Measurements from ENCODE around the gene MT1F. TPM values are rescaled to one million over a fixed set of nuclear protein-coding genes. Genes with fewer than 3 reads are reported as not detected.

Gene MT1F
- total and polyA plus RNA-seq, 2 donors (not counting 1 experiment from before 2014, with no cell fraction given): 4.3 to 5.3 TPM

DNA sequence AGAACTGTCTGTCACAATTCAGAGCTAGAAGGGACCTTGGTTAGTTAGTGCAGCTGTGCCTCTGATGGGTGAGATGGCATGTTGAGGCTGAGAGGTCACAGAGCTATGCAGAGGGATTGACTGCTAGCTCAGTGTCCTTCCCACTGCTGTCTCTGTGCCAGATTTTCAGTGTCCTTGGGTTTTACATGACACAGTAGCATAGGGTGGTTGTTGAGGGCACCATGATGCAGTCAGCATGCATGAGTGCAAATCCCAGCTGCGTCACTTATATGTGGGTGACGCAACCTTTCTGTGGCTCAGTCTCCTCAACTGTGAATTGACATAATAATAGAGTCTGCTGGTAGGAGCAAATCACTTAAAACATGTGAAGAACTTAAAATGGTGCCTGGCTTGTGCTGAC lies 16.6 kb upstream of the MT1F start:
- Histone ChIP-seq H3K27me3 (replicated peaks in 1 of 4; ENCODE audit: control extremely low read depth in 1 of 4, control insufficient read depth in 3 of 4, insufficient read depth in 4 of 4, low read length in 3 of 4) (peaks cover 0 to 70% (median 25%) of the 10 kb centered on the region in 4 experiments), H3K79me2 (ENCODE audit: control insufficient read depth, insufficient read depth, low read length) (no peaks in the 10 kb centered on the region), H3K4me2 (replicated peaks; ENCODE audit: low read depth, low read length, poor library complexity, severe bottlenecking) (no peak overlapping the region), H3K36me3 (replicated peaks in 1 of 2; ENCODE audit: control extremely low read depth in 1 of 2, control insufficient read depth in 1 of 2, extremely low read depth in 1 of 2, insufficient read depth in 2 of 2, low read length in 1 of 2) (no peaks in the 10 kb centered on the region), H3K9me3 (ENCODE audit: control extremely low read depth in 1 of 3, control insufficient read depth in 2 of 3, insufficient read depth in 1 of 3, low read length in 2 of 3) (peaks cover 0 to 4% (median 0%) of the 10 kb centered on the region in 3 donors), H3K27ac (ENCODE audit: low read length in 2 of 2) (no peak overlapping the region), H3K4me3 (ENCODE audit: control extremely low read depth in 1 of 5, extremely low read depth in 1 of 5, insufficient read depth in 1 of 5, low read depth in 2 of 5, low read length in 4 of 5) (no peak overlapping the region), H4K20me1 (ENCODE audit: control insufficient read depth, insufficient read depth, low read length, poor library complexity, severe bottlenecking) (no peaks in the 10 kb centered on the region), H3K9ac (ENCODE audit: low read length) (no peak overlapping the region), H2AFZ (ENCODE audit: insufficient read depth, low read depth, low read length, poor library complexity, severe bottlenecking) (no peak overlapping the region), H3K4me1 (ENCODE audit: control insufficient read depth in 2 of 2, insufficient read depth in 2 of 2, low read length in 2 of 2) (peaks cover 18 to 27% of the 10 kb centered on the region in 2 donors)
- peaks cover 24% of the 10 kb centered on the region for H3K4me1 Mint-ChIP-seq
- ChIA-PET CTCF (no interaction called here), POLR2A (interaction anchor here (0.5 kb wide), 1 partner anchor 14 kb away, joined by 3 read pairs; no protein-coding TSS in a partner anchor)
- H3K27ac Mint-ChIP-seq: no peak overlapping the region
- no peak overlapping the region for H3K4me3 Mint-ChIP-seq
- ATAC-seq (ENCODE audit: low read depth) (no peak), DNase-seq (no peak)
- no CpG with 5 or more reads among the region's 2 CpGs for WGBS (ENCODE audit: insufficient coverage)
- H3K9me3 Mint-ChIP-seq (ENCODE audit: insufficient read depth): no peaks in the 10 kb centered on the region
- TF ChIP-seq, protein P1, sequence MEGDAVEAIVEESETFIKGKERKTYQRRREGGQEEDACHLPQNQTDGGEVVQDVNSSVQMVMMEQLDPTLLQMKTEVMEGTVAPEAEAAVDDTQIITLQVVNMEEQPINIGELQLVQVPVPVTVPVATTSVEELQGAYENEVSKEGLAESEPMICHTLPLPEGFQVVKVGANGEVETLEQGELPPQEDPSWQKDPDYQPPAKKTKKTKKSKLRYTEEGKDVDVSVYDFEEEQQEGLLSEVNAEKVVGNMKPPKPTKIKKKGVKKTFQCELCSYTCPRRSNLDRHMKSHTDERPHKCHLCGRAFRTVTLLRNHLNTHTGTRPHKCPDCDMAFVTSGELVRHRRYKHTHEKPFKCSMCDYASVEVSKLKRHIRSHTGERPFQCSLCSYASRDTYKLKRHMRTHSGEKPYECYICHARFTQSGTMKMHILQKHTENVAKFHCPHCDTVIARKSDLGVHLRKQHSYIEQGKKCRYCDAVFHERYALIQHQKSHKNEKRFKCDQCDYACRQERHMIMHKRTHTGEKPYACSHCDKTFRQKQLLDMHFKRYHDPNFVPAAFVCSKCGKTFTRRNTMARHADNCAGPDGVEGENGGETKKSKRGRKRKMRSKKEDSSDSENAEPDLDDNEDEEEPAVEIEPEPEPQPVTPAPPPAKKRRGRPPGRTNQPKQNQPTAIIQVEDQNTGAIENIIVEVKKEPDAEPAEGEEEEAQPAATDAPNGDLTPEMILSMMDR (IDR thresholded peaks at IDR 0.05): no peak
- no peak for TF ChIP-seq EZH2 (IDR thresholded peaks at IDR 0.05; ENCODE audit: borderline replicate concordance, insufficient read depth, low read depth, low read length, poor library complexity, severe bottlenecking)
- peaks cover 78% of the 10 kb centered on the region for H3K27me3 Mint-ChIP-seq
- intact Hi-C loops (cut with micrococcal nuclease): no loop called here

DNA sequence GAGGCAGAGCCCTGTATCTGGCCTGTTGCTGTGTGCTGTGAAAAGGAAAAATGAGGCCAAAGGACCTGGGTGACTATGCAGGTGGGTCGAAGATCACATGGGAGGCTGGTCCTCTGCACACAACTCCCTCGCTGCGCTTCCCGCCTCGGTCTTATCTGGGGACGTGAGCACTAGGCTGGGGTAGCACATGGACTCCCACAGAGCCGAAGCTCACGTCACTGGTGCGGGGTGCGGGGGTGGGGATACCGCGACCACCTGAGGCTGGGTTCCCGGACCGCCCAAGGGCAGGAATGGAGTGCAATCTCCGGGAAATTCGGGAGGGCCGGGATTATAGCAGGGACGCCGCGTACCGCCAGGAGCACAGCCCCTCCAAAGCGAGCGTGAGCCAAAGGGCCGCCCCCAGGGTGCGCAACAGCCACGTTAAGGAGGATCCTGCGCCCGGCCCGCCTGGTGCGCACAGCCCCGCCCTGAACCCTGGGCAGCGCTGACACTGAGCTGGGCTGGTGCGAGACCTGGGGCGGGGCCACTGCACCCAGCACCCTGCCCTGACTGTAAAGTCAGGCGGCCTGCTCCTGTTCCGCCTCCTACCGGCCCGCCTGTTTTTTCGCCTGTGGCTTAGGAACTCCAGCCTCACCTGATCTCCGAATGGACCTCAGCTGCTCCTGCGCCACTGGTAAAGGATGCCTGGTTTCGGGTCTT lies 14.5 kb upstream of the MT1F start:
- ChIA-PET CTCF (interaction anchor here (0.7 to 2.1 kb wide), 7 partner anchors 10 to 129 kb away, joined by 3 to 12 read pairs (median 5); partner anchors contain the start of gene MT1B), POLR2A (interaction anchor here (0.6 to 1.4 kb wide), 2 partner anchors 35 to 274 kb away, joined by 3 to 9 read pairs; partner anchors contain the start of gene MT2A)
- Mint-ChIP-seq H3K27me3 (peaks cover 70% of the 10 kb centered on the region), H3K4me3 (peak overlapping the region; percentile 67), H3K27ac (peak overlapping the region; percentile 6), H3K9me3 (ENCODE audit: insufficient read depth) (no peaks in the 10 kb centered on the region), H3K4me1 (peaks cover 17% of the 10 kb centered on the region)
- WGBS (ENCODE audit: insufficient coverage): 9% methylated on average over 42 of the region's 42 CpGs
- Histone ChIP-seq H3K4me2 (replicated peaks; ENCODE audit: low read depth, low read length, poor library complexity, severe bottlenecking) (peak overlapping the region; percentile 65), H3K27ac (ENCODE audit: low read length in 2 of 2) (no peak overlapping the region), H4K20me1 (ENCODE audit: control insufficient read depth, insufficient read depth, low read length, poor library complexity, severe bottlenecking) (no peaks in the 10 kb centered on the region), H2AFZ (ENCODE audit: insufficient read depth, low read depth, low read length, poor library complexity, severe bottlenecking) (peak overlapping the region; percentile 57), H3K9ac (ENCODE audit: low read length) (peak overlapping the region; percentile 40), H3K9me3 (ENCODE audit: control extremely low read depth in 1 of 3, control insufficient read depth in 2 of 3, insufficient read depth in 1 of 3, low read length in 2 of 3) (peaks cover 0 to 4% (median 0%) of the 10 kb centered on the region in 3 donors), H3K27me3 (replicated peaks in 1 of 4; ENCODE audit: control extremely low read depth in 1 of 4, control insufficient read depth in 3 of 4, insufficient read depth in 4 of 4, low read length in 3 of 4) (peaks cover 0 to 68% (median 25%) of the 10 kb centered on the region in 4 experiments), H3K4me1 (ENCODE audit: control insufficient read depth in 2 of 2, insufficient read depth in 2 of 2, low read length in 2 of 2) (peaks cover 18 to 21% of the 10 kb centered on the region in 2 donors), H3K36me3 (replicated peaks in 1 of 2; ENCODE audit: control extremely low read depth in 1 of 2, control insufficient read depth in 1 of 2, extremely low read depth in 1 of 2, insufficient read depth in 2 of 2, low read length in 1 of 2) (no peaks in the 10 kb centered on the region), H3K4me3 (ENCODE audit: control extremely low read depth in 1 of 5, extremely low read depth in 1 of 5, insufficient read depth in 1 of 5, low read depth in 2 of 5, low read length in 4 of 5) (peak overlapping the region in 3 of 5 experiments; percentile 17 to 33 (median 33)), H3K79me2 (ENCODE audit: control insufficient read depth, insufficient read depth, low read length) (no peaks in the 10 kb centered on the region)
- peak; percentile 57 for DNase-seq
- ATAC-seq (ENCODE audit: low read depth): peak; percentile 100
- TF ChIP-seq, protein P1 (IDR thresholded peaks at IDR 0.05): no peak
- TF ChIP-seq EZH2 (IDR thresholded peaks at IDR 0.05; ENCODE audit: borderline replicate concordance, insufficient read depth, low read depth, low read length, poor library complexity, severe bottlenecking): no peak
- intact Hi-C loops (cut with micrococcal nuclease): loop anchor here (1.0 kb wide), 2 partner anchors 14 to 35 kb away; partner anchors contain the start of genes MT1F and MT2A
